ENCODE data around the gene HMCN1.

HMCN1 gene

DNA sequence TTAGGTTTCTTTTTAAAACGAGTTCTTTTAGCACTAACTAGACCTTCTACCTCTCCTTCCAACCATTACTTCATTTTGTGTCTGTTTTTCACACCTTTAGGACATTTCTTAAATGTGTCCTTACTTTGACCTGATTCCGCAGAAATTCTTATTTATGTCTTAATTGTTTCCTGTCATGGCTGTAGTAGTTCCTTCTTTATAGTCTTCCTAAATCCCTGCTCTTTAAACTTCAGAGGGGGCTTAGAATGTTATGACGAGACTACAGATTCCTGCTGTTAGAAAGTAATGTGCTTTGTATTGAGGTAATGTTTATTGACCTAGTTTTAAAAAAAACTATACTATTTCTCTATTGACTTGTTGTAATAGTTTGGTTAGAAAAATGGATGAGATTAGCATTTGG, 70.4 kb downstream of the HMCN1 start:
- DNase-seq (ENCODE audit: low read depth) = no peak

DNA sequence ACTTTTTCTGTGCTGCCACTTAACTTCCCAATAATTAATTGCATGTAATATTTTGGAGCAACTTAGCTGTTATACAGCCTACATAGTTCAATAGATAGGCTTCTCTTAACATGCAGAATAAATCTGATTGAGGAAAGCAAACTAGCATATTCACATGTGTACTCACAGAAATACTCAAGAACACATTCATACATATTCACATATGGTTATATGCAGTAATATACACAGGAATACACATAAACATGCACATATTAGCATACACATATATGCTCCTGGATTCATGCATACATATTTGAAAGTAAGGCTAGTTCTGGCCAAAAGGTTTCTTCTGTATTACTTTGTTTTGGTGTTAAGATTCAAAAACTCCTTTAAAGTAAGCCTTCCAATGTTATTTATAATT, 73.1 kb downstream of the HMCN1 start:
- DNase-seq (ENCODE audit: low read depth) = no peak

DNA sequence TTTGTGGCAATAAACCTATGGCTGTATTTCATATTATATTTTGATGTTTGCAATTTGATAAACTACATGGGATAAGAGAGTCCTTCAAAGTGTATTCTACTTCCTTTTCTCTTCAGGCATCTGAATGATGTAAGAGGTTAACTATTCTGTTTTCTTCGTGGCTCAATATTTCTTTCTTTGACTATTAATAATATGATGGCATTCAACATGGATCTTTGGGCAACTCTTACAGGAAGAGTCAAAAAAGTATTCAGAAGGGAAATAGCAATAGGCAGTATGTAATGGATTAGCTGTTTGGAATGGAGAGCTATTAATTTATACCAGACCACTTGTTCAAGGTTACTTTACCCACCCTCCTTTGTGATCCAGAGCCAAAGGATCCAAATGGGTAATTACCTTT, 74.4 kb downstream of the HMCN1 start:
- no peak for DNase-seq (ENCODE audit: low read depth)

DNA sequence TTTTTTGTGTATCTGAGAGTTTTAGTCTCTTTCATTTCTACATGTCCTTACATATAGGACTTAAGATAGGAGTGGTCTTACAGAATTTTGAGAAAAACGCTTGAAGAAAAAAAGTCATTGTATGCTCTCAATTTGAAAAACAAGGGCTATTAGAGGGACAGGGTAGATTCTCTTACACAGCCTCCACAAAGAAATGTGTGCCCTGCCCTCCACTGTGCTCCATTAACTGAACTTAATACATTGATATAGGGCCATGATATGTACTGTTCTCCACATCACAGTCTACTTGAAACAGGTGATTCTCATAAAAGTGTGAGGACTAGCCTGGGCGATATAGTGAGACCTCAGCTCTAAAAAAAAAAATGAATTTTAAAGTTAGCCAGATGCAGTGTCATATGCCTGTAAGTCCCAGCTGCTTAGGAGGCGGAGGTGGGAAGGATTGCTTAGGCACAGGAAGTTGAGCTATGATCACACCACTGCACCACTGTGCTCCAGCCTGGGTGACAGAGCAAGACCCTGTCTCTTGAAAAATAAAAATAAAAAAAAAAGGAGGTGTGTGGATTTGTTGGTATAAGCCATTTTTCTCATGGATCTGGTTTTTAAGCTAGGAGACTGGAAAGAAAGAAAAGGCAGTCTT, 77.0 kb downstream of the HMCN1 start:
- DNase-seq (ENCODE audit: low read depth) = no peak

DNA sequence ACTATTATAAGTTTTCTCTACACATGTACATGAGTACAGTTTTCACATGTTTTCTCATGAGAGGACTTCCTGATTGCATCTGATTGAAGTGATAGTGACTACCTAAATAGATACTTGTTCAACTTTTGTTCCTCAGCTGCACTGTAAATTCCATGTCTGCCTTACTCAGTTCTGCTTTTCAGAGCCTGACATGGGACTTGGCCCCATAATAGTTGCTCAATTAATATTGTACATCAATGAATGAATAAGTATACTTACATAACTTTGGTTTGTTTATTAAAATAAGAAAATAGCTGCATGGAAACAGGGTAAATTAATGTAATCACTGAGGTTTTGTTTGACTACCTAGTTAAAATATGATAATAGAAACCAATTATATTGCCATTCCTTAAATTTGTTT, 78.7 kb downstream of the HMCN1 start:
- DNase-seq (ENCODE audit: low read depth) = no peak

DNA sequence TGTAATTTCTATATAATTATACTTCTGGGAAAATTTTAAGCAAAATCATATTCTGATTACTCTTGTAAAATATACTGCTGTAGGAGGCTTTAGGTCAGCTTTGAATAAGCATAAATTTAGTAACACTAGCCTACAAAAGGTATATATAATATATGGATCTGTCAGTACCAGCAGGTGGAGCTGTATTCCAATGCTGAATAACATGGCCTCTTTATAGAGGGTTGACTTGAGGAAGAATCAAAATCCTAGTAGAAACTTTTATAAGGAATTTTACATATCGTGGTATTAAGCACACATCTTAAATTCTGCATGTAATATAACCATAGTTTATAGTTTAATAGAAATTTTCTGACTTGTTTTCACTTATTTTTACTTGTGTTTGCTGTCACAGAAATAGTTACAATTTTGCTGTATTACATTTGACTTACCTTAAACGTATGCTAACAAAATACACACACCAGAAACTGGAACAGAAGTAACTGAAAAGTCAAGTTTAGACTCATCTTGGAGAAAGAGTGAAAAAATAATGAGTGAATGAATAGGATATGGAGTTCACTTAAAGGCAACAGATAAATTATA, 79.3 kb downstream of the HMCN1 start:
- DNase-seq (ENCODE audit: low read depth) = no peak

DNA sequence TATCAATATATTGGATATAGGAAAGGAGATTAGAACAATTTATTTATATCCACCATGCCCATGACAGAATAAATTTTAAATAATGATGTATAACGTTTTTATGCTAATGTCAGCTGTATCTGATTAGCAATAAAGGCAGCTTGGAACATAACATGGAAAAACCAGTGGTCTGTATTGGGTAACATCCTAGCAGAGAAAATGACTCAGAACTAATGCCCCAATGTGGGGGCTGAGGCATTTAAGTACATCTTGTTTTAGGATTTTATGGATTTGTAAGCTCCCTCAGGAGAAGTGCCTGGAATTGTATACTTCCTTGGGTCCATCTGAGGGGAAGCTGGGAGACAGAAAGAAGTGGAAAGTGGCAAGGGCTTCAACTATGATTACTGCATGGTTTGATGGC, 82.3 kb downstream of the HMCN1 start:
- DNase-seq (ENCODE audit: low read depth) = no peak

DNA sequence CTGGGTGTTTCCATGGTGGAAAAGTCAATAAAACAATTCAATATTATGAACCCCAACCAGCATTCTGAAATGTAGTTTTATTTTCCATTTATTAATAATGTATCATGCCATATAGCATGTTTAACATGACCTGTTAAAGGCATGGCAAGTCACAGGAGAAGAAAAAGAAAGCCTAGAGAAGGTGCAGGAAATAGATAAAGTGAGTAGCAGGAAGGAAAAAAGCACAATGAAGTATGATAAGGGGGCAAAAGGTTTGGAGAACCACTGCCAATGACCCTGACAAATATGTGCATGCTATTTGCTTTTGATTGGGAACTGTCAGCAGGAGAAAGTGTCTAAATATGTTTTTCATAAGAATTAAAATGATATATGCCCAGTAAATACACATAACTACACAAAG, 85.6 kb downstream of the HMCN1 start:
- no peak for DNase-seq (ENCODE audit: low read depth)

DNA sequence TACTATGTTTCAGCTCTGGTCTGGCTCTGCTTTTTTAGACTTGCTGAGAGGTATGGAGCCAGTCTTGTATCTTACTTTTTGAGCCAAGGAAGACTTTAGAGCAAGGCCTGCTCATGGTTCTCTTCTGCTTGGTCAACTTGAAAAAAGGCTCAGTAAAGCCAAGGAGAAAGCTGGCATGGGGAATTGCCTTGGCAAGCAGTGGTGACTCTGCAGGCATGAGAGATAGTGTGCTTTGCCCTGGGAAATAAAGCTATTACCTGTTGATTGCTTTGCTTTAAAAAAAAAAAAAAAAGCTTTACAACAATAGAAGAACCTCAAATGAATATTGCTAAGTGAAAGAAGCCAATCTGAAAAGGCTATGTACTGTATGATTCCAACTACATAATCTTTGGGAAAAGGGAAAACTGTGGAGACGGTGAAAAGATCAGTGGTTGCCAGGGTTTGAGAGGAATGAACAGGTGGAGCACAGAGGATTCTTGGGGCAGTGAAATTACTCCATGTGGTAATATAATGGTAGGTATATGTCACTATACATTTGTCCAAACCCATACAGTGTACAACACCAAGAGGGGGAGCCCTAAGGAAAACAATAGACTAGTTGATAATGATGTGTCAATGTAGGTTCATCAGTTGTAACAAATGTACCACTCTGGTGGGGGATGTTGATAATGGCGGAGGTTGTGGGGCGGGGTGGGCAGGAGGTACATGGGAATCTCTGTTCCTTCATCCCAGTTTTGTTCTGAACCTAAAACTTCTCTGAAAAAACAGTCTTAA, 87.6 kb downstream of the HMCN1 start:
- no peak for DNase-seq (ENCODE audit: low read depth)

DNA sequence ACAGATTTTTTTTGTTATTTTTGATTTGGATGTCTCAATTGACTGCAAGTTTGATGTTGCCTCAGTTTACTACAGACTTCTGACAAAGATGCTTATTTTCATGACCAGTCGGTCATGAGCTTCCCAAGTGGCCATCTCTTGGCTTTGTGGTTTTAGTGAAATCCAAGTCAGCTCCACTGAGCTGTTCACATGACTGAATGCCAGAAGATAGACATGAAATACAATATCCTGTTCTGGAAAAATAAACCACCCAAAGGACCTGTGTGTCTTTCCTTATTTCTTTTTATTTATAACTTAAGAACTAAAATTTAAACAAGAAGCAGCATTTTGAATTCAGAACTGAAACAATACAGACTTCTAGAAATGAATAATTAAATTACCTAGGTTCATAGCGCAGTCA, 89.3 kb downstream of the HMCN1 start:
- no peak for DNase-seq (ENCODE audit: low read depth)

DNA sequence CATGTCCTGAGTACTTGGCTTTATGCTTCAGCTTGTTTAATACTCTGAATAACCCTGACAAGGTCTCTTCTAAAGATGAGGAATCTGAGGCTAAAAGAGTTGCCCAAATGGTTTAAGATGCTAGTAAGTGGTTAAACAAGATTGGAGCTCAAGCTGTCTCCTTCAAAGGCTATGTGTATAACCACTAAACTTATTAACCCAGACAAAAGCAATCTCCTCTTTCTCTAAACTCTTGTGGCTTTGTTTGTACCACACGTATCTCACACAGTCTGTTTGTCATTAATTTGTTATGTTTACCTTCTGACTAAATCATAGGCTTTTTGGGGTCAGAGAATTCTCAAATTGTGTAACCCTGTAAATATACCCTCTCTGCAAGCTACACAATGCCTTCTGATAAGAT, 89.9 kb downstream of the HMCN1 start:
- DNase-seq (ENCODE audit: low read depth) = no peak

DNA sequence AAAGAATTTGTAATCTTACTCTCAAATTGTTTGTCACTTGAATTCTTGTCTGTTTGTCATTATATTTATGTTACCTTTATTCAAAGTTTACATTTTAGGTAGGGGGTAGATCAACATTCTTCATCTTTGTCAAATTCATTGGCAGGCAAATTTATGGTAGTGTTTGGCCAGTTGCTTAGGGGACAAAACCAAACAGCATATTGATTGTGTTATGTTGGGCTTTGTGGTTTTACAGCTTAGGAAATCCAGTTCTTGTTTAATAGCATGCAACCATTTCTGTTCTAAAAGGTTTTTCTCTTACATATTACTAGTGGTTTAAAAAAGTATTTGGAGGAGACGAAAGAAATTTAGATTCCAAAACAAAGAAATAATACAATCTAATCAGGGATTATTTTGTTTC, 91.4 kb downstream of the HMCN1 start:
- no peak for DNase-seq (ENCODE audit: low read depth)

DNA sequence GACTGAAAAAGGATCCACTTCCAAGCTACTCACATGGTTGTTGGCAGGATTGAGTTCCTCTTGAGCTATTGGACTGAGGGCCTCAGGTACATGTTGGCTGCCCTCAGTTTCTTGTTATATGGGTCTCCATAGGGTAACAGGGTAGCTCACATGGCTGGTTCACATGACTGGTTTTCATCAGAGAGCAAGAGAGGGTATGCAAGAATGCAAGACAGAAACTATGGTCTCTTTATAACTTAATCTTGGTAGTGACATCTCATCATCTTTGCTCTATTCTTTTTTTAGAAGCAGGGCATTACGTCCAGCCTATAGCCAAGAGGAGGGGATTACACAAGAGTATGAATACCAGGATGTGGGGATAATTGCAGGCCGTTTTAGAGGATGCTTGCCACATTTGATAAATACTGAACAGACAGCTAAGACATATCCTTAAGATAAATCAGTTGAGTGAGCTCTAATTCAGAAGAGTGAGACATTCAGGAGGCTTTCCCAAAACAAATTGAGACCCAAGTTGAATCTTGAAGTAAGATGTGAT, 100.2 kb downstream of the HMCN1 start:
- DNase-seq (ENCODE audit: low read depth) = no peak

DNA sequence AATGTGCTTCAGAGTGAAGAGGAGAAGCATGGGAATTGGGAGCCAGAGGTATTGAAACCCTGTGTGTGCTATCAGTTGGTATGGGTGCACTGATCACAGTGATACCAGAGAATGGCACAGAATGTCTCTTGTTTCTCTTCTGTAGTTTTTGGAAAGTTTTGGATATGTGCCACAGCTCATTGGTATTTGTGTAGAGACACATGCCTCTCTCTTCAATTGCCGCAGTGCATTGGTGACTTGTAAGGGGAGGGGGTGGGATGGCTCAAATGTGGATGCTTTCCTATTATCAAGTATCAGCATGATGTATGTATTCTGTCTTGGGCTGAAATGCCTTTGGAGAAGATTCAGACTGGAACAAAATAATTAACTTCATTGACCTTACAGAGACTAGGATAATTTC, 101.0 kb downstream of the HMCN1 start:
- DNase-seq (ENCODE audit: low read depth) = no peak

DNA sequence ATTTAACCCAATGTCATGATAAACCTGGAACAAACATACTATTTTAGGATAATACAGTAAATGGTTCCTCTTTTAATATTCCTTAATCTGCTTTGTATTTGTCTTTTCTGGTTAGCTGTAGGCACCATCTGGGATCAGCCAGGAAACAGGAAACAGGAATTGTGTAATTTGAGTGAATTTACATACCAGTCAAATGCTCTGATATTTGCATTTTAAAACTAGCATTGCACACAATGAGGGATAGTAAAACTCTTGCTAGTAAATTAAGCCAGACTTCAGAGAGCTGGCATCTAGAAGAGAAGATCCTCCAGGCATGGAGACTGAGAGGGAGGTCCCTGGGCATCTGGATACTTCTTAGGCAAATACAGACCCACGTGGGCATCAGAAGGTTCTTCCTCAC, 103.5 kb downstream of the HMCN1 start:
- no peak for DNase-seq (ENCODE audit: low read depth)

DNA sequence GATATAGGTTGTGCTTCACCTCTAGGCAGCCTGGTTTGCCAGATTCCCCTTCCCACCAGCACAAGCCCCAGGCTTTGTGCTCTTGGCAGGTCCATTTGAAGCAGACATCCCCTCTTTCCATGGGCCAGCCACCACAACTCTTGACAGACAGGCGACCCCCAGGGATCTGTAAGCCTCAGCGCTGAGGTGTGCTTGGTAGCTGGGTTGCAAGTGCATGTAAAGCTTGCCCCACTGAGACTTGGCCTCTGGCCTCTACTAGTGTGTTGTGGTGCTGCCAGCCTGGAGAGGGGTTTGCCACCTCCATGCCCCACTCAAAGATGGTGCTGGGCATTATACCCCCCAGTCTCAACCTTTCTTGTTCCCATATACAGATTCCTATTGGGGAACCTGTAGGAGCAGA, 103.9 kb downstream of the HMCN1 start:
- DNase-seq (ENCODE audit: low read depth) = no peak

DNA sequence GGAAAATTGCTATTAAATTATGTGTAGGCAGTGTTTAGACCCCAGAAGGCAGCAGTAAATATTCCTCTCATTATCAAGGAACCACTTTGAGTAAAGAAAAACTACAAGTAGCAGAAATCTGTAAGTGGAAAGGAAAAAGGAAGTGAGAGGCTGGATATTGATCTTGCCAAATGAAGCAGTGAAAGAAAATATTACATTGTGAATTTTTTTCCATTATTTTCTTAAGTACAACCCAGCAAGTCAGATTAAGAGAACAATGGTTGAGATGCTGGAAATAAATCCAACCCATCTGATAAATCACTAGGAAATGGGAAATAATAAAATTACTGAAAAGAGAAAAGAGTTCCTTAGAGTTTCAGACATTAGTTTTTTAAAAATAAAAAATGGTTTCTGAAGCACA, 106.7 kb downstream of the HMCN1 start:
- DNase-seq (ENCODE audit: low read depth) = no peak

DNA sequence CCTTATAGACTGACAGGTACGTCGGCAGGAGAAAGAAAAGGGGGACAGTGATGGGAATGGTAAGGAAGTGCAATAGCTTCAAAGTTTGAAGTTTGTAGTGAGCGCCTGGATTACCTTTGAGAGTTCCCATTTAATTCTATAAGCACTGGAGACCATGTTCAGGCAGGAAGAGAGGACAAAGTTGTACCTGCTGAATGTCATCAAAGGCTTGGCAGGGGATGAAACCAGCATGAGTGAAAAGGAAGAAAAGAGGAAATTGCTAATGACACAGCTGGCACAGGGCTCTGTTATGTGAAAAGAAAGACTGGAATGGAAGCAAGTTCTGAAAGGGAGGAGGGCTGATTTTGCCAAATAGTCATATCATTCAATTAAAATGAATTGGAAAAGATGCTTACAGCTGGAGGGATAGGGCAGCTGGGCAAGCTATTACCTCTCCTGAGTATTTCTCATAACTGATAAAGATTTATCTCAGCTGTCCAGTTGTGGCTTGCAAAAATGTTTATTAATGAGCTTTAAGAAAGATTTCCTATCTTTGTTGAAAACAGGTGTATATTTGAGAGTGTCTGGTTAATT, 109.2 kb downstream of the HMCN1 start:
- no peak for DNase-seq (ENCODE audit: low read depth)

DNA sequence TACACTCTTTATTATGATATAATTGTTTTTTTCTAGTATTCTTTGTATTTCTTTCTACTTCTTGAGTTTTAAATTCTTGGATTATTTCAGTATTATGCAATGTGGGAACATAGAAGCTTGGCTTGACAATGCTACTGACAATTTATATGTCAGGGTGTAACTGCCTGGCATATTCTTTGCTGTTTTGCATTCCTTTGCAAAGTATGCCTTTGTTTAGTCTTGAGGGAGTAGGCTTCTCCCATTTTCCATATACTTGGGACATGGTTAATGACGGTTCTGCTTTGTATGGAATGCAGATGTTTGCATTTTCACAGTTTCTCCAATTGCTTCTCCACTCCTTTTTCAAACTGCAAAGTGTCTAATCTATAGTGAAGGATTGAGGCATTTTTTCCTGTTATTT, 109.8 kb downstream of the HMCN1 start:
- no peak for DNase-seq (ENCODE audit: low read depth)

DNA sequence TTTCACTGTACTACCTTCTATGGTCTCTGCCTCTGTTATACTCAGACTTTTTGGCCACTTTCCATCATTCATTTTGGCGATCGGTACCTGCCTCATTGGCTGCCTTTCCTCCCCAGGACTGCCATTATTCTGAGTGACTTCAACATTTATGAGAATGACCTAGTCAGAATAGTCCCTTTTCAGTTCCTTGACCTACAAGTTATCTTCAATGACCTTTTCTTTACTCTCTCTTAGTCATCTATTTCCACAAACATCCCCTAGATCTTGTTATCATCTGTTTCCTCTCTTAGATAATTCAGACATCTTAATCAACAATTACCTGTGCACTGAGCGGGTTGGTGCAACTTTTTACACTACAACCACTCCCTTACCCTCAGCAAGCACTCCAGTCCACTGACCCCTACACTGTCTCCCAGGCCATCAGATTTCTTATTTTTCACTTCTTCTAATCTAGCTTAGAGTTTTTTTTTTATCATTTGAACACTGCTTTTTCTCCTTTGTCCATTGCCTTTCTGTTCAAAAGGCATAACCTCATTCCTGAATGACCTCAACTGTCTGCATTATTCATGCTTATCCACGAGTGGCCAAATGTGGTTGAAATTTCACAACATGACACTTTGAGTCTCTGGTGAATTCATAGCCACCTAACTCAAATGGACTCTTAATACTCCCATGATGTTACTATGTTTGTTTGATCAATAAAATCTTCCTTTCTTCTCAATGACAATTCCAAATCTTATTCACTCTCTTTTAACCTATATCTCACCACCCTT, 112.7 kb downstream of the HMCN1 start:
- DNase-seq (ENCODE audit: low read depth) = peak; percentile 53

DNA sequence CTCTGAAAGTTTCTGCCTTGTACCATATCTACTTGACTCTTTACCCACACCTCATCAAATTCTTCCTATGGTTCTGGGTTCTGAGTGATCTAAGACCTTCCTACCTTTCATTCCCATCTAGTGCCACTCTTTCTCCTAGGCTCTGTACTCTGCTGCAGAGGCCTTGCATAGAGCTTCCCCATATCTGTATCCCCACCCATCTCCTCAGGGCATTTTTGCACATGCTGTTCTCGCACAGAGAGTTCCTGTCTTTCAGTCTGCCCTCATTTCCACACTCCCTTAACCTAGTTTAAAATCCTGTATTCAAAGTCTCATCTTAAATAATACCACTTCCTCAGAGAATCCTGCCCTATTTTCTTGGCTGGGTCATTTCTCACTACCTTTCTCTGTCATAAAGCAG, 114.8 kb downstream of the HMCN1 start:
- no peak for DNase-seq (ENCODE audit: low read depth)

DNA sequence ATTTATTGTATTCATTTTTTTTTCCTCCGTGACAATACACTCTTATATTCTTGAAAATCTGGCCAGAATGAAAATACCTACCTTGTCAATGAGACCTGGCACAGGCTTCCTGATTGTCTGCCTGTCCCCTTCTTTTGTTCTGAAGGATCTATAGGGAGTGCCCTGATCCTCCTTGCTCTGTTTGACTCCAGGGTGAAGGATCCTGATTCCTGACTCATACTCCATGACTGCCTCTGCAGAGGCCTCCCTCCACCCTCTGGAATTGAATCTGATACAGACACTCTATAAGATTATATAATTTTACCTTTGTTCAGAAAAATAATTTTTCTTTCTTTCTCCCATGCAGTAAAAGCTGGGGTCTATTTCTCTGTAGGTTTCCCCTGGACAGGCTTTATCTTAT, 116.2 kb downstream of the HMCN1 start:
- no peak for DNase-seq (ENCODE audit: low read depth)
